Measurements from ENCODE around the gene SBF2. TPM values are rescaled to one million over a fixed set of nuclear protein-coding genes. Genes with fewer than 3 reads are reported as not detected.

Gene SBF2
- total and polyA plus RNA-seq, 2 of the 13 experiments (the other 11 are each of a cell fraction or from before 2014, with no cell fraction given), result 24.0 to 45.8 TPM

- TF ChIP-seq ATAD3A (CRISPR knock-in tag; IDR thresholded peaks at IDR 0.05) (no peak), ZNF687 (CRISPR knock-in tag; IDR thresholded peaks at IDR 0.05) (peak; percentile 96), ISX (CRISPR knock-in tag; conservative IDR thresholded peaks at IDR 0.05) (no peak), NAIF1 (CRISPR knock-in tag; IDR thresholded peaks at IDR 0.05; ENCODE audit: borderline replicate concordance) (no peak; the same call in 1 of the 2 replicates), ZNF33A (CRISPR knock-in tag; IDR thresholded peaks at IDR 0.05; ENCODE audit: borderline replicate concordance) (no peak), ZNF510 (CRISPR knock-in tag; IDR thresholded peaks at IDR 0.05; ENCODE audit: low read depth) (no peak), SMARCE1 (IDR thresholded peaks at IDR 0.05; ENCODE audit: borderline replicate concordance) (no peak), SAP130 (CRISPR knock-in tag; IDR thresholded peaks at IDR 0.05; ENCODE audit: low read depth) (peak; percentile 90), PHF21A (CRISPR knock-in tag; IDR thresholded peaks at IDR 0.05) (peak; percentile 97), GMEB1 (CRISPR knock-in tag; IDR thresholded peaks at IDR 0.05; ENCODE audit: borderline replicate concordance) (peak; percentile 52; the same call in 1 of the 2 replicates), MEF2D (CRISPR knock-in tag; IDR thresholded peaks at IDR 0.05) (peak; percentile 74; the same call in 1 of the 2 replicates), REXO4 (CRISPR knock-in tag; IDR thresholded peaks at IDR 0.05; ENCODE audit: borderline replicate concordance) (no peak), NCOA1 (CRISPR knock-in tag; IDR thresholded peaks at IDR 0.05) (no peak), FOXK2 (IDR thresholded peaks at IDR 0.05) (no peak), ZNF589 (CRISPR knock-in tag; conservative IDR thresholded peaks at IDR 0.05) (no peak; the same call in 1 of the 2 replicates)
Measured at GRCh38 chr11:10288881-10289764, 4.9 kb downstream of the SBF2 start (continued).
